AG08396 (cell line): ENCODE measurements around the gene TMEM72.

Experiments used
- DNase-seq: peaks from one replicate; pipeline ENCODE4 v3.0.0; 2012; ENCODE audit warnings: low spot score, mixed read lengths

TMEM72 gene

DNA sequence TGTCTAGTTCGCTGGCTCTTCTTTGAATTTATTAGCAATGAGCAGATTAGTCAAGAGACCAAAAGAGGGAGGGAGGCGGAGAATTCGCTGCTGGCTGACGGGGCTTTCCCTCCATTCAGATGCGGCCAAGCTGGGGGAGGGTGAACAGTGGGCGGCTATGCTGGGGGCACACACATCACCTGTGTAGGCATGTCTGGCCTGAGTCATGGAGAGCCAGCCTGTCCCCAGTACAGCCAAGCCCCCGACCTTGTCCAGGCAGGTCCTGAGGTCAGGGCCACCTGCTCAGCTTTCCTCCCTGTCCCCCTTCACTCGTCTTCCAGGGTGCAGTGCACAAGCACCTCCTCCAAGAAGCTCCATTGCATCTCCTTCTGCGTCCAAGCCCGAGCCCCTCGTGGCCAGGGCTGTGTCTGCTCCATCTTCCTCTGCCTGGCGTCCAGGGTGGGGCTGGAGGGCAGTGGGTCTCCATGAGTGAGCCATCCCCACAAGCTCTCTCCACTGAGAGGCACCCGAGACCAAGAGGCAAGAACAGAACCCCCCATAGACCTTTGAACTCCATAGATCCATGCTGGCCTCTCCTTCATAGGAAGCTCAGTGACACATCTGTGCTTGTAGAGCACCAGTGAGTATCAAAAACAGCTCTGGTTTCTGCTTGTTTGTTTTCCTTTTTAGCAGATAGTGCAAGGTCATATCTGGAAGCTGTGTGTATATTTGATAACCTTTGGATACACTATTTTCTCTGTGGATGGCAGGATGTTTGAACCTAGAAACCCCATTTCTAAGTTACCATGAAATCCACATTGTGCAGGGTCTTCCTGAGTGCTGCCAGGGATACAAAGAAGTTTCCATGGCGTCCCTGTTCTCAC is 69.4 kb downstream of the TMEM72 start:
- DNase-seq = no peak

DNA sequence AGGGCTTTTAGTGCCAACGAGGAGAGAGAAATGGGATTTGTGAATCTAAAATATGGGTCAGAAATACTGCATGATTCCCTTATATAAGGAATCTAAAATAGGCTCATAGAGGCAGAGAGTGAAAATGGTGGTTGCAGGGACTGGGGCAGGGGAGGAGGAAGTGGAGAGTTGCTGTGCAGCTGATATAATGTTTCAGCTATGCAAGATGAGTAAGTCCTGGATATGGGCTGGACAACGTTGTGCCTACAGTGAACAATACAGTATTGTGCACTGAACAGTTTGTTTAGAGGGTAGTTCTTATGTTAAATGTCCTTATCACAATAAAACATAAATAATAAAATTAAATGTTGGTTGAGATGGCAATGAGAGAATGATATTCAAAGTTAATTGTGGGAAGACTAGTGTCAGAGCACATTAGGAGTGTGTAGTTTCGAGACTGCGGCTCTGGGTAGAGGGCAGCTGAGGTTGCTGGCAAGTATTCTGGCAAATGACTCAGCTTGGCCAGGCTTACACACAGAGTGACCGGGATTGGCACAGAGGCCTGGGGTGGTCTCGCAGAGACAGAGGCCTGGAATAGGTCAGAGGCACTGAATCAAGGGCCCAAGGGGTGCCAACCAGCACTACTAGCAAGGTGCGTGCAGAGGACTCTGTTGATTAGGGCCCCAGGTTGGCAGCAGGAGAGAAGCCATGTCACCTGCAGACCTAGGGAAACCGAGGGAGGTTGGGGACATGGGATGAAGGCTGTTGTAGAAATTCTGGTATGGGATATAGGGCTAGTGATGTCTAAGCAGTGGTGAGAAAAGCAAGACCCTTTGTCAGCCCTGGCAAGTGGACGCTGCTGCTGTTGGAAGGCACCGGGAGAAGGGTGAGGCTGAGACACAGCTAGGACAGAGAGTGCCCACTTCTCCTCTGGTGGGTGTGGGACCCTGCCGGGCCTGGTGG is 70.3 kb downstream of the TMEM72 start:
- DNase-seq = peak; percentile 83

DNA sequence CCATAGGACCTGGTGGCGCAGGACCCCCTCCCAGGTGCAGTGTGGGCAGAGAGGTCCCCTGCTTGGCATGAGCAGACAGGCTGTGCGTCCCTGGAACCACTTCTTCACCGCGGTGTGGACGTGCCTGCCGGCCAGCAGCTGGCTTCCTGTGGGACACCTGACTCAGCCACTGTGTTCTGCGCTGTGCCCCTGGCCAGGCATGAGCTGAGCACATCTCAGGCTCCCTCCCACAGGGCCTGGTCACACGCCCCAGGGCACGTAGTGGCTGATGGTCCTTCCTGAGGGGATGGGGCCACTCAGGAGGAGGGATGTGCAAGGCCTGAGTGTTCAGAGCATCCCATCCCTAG is 71.0 kb downstream of the TMEM72 start:
- no peak for DNase-seq

DNA sequence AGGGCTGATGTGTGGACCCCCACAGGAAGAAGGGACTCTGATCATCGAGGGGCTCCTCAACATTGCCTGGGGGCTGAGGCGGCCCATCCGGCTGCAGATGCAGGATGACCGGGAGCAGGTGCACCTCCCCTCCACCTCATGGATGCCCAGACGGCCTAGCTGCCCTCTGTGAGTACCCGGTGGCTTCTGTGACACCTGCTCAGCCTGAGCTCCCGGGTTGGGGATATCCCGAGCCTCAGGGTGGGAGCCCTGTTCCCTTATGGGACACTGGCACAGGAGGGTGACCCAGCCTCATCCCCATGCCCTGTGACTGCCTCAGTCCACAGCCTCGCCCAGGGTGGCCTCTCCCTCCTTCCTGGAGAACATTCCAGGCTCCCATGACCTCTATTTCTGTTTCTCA is 71.4 kb downstream of the TMEM72 start:
- DNase-seq = no peak

DNA sequence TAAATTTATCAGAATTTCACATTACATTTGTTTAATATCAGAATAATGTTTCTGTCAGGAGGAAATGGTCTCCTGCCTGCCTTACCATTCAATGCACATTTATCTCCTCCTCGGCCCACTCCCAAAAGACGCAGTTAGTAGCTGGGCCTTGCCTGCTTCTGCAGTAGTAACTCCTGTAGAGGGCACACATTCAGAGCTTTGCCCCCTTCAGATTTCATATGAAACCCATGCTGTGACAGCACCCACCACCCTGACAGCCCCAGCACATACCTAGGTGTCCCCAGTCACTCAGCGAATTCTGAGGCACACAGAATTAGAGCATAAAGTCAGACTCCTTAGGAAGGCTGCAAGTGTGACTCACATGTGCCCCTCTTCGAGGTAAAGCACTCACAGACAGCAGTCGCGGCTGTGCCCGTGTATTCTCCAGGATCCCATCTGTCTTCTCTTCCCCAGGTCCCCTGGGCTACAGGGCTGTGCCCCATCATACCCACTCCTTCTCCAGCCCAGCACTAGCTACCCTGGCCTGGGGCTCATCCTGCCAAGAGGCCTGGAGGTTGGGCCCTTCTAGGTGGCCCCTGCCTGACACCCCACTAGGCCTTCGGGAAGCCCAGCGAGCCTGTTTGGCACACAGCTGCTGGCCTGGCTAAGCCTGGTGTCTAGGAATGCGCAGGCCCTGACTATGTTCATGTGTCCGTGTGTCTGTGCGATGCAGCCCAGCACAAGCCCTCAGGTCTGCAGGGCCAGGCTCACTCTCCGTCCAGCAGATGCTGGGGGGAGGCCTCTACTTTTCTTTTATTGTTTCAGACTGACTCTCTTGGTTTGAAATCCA is 72.1 kb downstream of the TMEM72 start:
- no peak for DNase-seq

DNA sequence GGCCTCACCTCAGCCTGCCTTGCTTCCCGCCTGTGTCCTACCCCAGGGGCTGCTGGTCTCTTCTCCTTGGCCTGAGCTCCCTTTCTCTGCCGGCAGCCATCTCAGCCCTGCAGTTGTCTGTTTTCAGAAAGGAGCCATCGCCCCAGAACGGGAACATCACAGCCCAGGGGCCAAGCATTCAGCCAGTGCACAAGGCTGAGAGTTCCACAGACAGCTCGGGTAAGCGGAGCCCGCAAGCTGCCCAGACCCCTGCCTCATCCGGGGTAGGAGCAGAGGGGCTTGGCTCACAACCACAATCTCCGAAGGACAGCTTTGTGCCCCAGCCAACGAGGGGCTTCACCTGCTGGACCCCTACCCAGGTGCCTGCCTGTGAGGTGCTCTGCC is 72.8 kb downstream of the TMEM72 start:
- no peak for DNase-seq

DNA sequence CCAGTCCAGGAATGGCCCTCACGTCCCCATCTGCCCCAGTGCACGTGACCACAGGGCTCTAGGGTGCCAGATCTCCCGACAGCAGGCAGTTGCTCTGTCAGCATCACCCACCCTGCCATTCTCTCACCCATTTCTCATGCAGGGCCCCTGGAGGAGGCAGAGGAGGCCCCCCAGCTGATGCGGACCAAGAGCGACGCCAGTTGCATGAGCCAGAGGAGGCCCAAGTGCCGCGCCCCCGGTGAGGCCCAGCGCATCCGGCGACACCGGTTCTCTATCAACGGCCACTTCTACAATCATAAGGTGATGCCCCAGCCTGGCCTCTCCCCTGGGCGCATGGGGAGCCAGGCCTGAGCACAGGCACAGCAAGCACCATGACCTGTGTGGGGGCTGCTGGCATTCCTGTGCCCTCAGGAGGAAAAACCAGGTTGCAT is 73.5 kb downstream of the TMEM72 start:
- DNase-seq = no peak

DNA sequence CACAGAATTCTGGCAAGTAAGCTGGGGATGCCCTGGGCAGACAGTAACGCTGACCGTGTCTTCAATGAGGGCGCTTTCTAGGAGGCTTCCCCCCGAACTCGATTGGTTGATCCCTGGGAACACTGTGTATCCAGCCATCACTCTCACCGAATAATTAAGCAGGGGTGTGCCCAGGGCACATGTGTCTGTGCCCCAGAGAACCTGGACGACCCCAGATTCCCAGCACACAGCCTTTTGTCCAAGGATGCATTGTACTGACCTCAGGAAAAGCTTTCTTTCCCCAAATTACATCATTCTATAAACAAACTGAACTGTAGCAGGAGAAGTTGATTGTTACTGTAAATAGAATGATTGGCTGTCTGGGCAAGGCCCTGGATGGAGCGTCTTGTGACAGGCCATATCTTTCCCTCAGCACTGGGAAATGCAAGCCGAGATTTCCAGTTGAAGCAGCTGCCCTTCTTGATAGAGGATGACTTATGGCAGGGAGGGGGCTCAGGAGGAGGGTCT is 74.1 kb downstream of the TMEM72 start:
- peak; percentile 31 for DNase-seq

DNA sequence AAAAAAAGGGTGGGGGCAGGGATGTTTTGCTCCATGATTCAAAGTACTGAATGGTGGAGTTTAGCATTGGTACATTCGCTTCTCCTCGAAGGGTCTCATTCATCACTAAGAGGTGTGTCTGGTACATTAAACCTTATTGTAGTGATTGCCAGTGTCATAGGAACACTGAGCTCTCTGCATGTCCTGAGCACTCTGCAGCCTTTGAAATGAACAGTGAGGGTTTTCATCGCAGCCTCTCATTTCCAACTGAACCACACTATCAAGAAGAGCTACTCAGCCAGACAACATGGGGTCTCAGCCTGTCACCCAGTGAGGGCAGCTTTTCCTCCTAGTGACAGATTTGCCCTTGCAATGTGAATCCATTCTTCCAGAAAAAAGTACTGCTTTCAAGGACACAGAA is 75.0 kb downstream of the TMEM72 start:
- no peak for DNase-seq
